Neural progenitor cell (in vitro differentiated cells): ENCODE results near the gene MPHOSPH8. TPM values are rescaled to one million over a fixed set of nuclear protein-coding genes. Genes with fewer than 3 reads are reported as not detected.

Experiments
- DNase-seq: peaks from one replicate; pipeline ENCODE4 v3.0.0-alpha.2; 2016; ENCODE audit warnings: low spot score
- H2AFZ ChIP-seq: fragments of 200-600 bp; sonication (generic); replicated peaks from 2 replicates; pipeline ENCODE4 v1.6.1; 2016; ENCODE audit warnings: antibody characterized with exemption
- H3F3A ChIP-seq: fragments of 200-600 bp; sonication (generic); 2 replicates; pipeline ENCODE4 v1.6.1; 2016; ENCODE audit warnings: antibody characterized with exemption, low read depth
- H3K27ac ChIP-seq: fragments of 200-600 bp; sonication (generic); 2 replicates; pipeline ENCODE4 v1.5.1; 2016; ENCODE audit warnings: mild to moderate bottlenecking
- H3K27me3 ChIP-seq: fragments of 200-600 bp; sonication (generic); 2 replicates; pipeline ENCODE4 v1.6.1; 2016; ENCODE audit warnings: mild to moderate bottlenecking, moderate library complexity
- H3K36me3 ChIP-seq: fragments of 200-600 bp; sonication (generic); 2 replicates; pipeline ENCODE4 v1.5.1; 2016
- H3K4me1 ChIP-seq: fragments of 200-600 bp; sonication (generic); 2 replicates; pipeline ENCODE4 v1.6.1; 2016; ENCODE audit warnings: mixed run types
- H3K4me2 ChIP-seq: fragments of 200-600 bp; sonication (generic); 2 replicates; pipeline ENCODE4 v1.6.1; 2016
- H3K4me3 ChIP-seq: fragments of 200-600 bp; sonication (generic); 2 replicates; pipeline ENCODE4 v1.5.1; 2016
- H3K79me2 ChIP-seq: fragments of 200-600 bp; sonication (generic); 2 replicates; pipeline ENCODE4 v1.6.1; 2016; ENCODE audit warnings: low read depth
- H3K9ac ChIP-seq: fragments of 200-600 bp; sonication (generic); 2 replicates; pipeline ENCODE4 v1.6.1; 2016
- H3K9me3 ChIP-seq: fragments of 200-600 bp; sonication (generic); 2 replicates; pipeline ENCODE4 v1.5.1; 2016; ENCODE audit warnings: low read depth
- H4K20me1 ChIP-seq: fragments of 200-600 bp; sonication (generic); 2 replicates; pipeline ENCODE4 v1.6.1; 2016; ENCODE audit warnings: low read depth
- H3K27ac Mint-ChIP-seq: 3 replicates; pipeline ENCODE4 v1.8.0; 2021; ENCODE audit warnings: mixed read lengths
- H3K27me3 Mint-ChIP-seq: 2 replicates; pipeline ENCODE4 v1.8.0; 2022; ENCODE audit warnings: low read depth, mild to moderate bottlenecking, inconsistent platforms, moderate library complexity, mixed read lengths; ENCODE audit not compliant: insufficient read depth
- H3K36me3 Mint-ChIP-seq: 3 replicates; pipeline ENCODE4 v1.8.0; 2021; ENCODE audit warnings: mixed read lengths
- H3K4me1 Mint-ChIP-seq: 3 replicates; pipeline ENCODE4 v1.8.0; 2021; ENCODE audit warnings: mixed read lengths
- H3K4me3 Mint-ChIP-seq: 3 replicates; pipeline ENCODE4 v1.8.0; 2021; ENCODE audit warnings: mild to moderate bottlenecking, moderate library complexity, mixed read lengths
- H3K9me3 Mint-ChIP-seq: 3 replicates; pipeline ENCODE4 v1.8.0; 2020; ENCODE audit warnings: mixed read lengths
- CTCF ChIP-seq: fragments of 200-600 bp; sonication (generic); IDR thresholded peaks from 2 replicates; pipeline ENCODE4 v1.5.1; 2017; ENCODE audit warnings: antibody characterized with exemption, mild to moderate bottlenecking
- EZH2 ChIP-seq: fragments of 200-600 bp; sonication (generic); IDR thresholded peaks from 2 replicates; pipeline ENCODE4 v1.6.1; 2017; ENCODE audit warnings: antibody characterized with exemption, mild to moderate bottlenecking, moderate library complexity
- EZH2phosphoT487 ChIP-seq: fragments of 200-600 bp; sonication (generic); IDR thresholded peaks from 2 replicates; pipeline ENCODE4 v1.6.1; 2017; ENCODE audit warnings: antibody characterized with exemption
- total RNA-seq: library from RNA; depleted of rRNA; stranded (reverse); fragments of >200 nt; gene quantifications from 2 replicates; pipeline ENCODE4 v1.2.3, GENCODE V29; 2015; ENCODE audit warnings: low replicate concordance

The MPHOSPH8 gene
- total RNA-seq, result 6.4 and 7.0 TPM in 2 replicates

- Histone ChIP-seq H3F3A (peaks cover 5% of the 10 kb centered on the region), H2AFZ (peak within 1 kb of the TSS; percentile 67), H4K20me1 (peaks cover 11% of the 10 kb centered on the region), H3K4me2 (peak within 1 kb of the TSS; percentile 78), H3K4me3 (peak within 1 kb of the TSS; percentile 72), H3K9me3 (no peaks in the 10 kb centered on the region), H3K9ac (no peak within 1 kb of the TSS), H3K27me3 (no peaks in the 10 kb centered on the region), H3K27ac (no peak within 1 kb of the TSS), H3K36me3 (no peaks in the 10 kb centered on the region), H3K4me1 (peaks cover 6% of the 10 kb centered on the region), H3K79me2 (peaks cover 48% of the 10 kb centered on the region)
- DNase-seq, result peak; percentile 95
- Mint-ChIP-seq H3K4me3 (peak within 1 kb of the TSS; percentile 100), H3K4me1 (peaks cover 14% of the 10 kb centered on the region), H3K36me3 (peaks cover 15% of the 10 kb centered on the region), H3K27me3 (peaks cover 3% of the 10 kb centered on the region), H3K27ac (peak within 1 kb of the TSS; percentile 98), H3K9me3 (peaks cover 5% of the 10 kb centered on the region)
- TF ChIP-seq CTCF (no peak), EZH2 (no peak), EZH2phosphoT487 (no peak)
These were observed at the start of gene MPHOSPH8 for GRCh38 chr13:19633479-19634255. TSS of gene MPHOSPH8 (plus strand) at chr13:19633659. CDS start at chr13:19633749, 90 bp downstream.

GRCh38 chr13:19586904-19587634 lies 46.4 kb upstream of the MPHOSPH8 start:
- TF ChIP-seq CTCF, result no peak
- no peak for TF ChIP-seq EZH2
- no peak for TF ChIP-seq EZH2phosphoT487
- H3K27me3 Mint-ChIP-seq, result peaks cover 5% of the 10 kb centered on the region

GRCh38 chr13:19587635-19588300 lies 45.7 kb upstream of the MPHOSPH8 start:
- Histone ChIP-seq H2AFZ (no peak overlapping the region), H3K9ac (no peak overlapping the region), H3K79me2 (no peaks in the 10 kb centered on the region), H3K4me2 (no peak overlapping the region), H3K4me3 (no peak overlapping the region), H4K20me1 (no peaks in the 10 kb centered on the region), H3K36me3 (no peaks in the 10 kb centered on the region), H3K9me3 (no peaks in the 10 kb centered on the region), H3K27ac (no peak overlapping the region), H3F3A (no peaks in the 10 kb centered on the region), H3K27me3 (no peaks in the 10 kb centered on the region), H3K4me1 (no peaks in the 10 kb centered on the region)
- Mint-ChIP-seq H3K9me3 (peaks cover 5% of the 10 kb centered on the region), H3K27ac (no peak overlapping the region), H3K4me1 (peaks cover 3% of the 10 kb centered on the region), H3K4me3 (no peak overlapping the region), H3K27me3 (peaks cover 5% of the 10 kb centered on the region), H3K36me3 (no peaks in the 10 kb centered on the region)
- no peak for DNase-seq
- TF ChIP-seq EZH2phosphoT487 (no peak), CTCF (peak; percentile 26)

More at GRCh38 chr13:19586904-19587634, 46.4 kb upstream of the MPHOSPH8 start:
- no peak overlapping the region for H3K27ac Mint-ChIP-seq
- Histone ChIP-seq H4K20me1 (no peaks in the 10 kb centered on the region), H3F3A (no peaks in the 10 kb centered on the region), H3K4me2 (no peak overlapping the region), H2AFZ (no peak overlapping the region), H3K79me2 (no peaks in the 10 kb centered on the region), H3K9ac (no peak overlapping the region), H3K36me3 (no peaks in the 10 kb centered on the region), H3K27ac (no peak overlapping the region), H3K4me1 (no peaks in the 10 kb centered on the region), H3K9me3 (no peaks in the 10 kb centered on the region), H3K27me3 (no peaks in the 10 kb centered on the region), H3K4me3 (no peak overlapping the region)
- no peaks in the 10 kb centered on the region for H3K36me3 Mint-ChIP-seq
- H3K9me3 Mint-ChIP-seq, result peaks cover 5% of the 10 kb centered on the region
- no peak for DNase-seq
- peaks cover 3% of the 10 kb centered on the region for H3K4me1 Mint-ChIP-seq
- no peak overlapping the region for H3K4me3 Mint-ChIP-seq
